K562 (cell line): Measurements from ENCODE around the gene IGSF23. TPM values are rescaled to one million over a fixed set of nuclear protein-coding genes. Genes with fewer than 3 reads are reported as not detected.

Source experiments
- ATAC-seq: fragments of 200-7000 bp; cut with Tn5 transposase; 3 replicates; pipeline ENCODE4 v1.9.1; 2020; ENCODE audit warnings: moderate library complexity
- BruUV-seq: library from RNA; stranded (reverse); fragments of 400-500 nt; replicated peaks from 2 replicates; lab custom pipeline; 2021; lab: Mats Ljungman, UMichigan
- CTCF ChIA-PET: fragments of 300-600 bp; formaldehyde crosslinking; extraction: SDS; loops from one replicate; lab custom pipeline; 2021; ENCODE audit warnings: low intra/inter-chr PET ratio; lab: Yijun Ruan, JAX
- POLR2A ChIA-PET: fragments of 300-600, 350-650 bp; sonication (Branson Sonifier 250); formaldehyde crosslinking; extraction: SDS; loops from one replicate; lab custom pipeline; 2021; ENCODE audit warnings: antibody characterized with exemption, inconsistent platforms; lab: Yijun Ruan, JAX
- DNase-seq, 4 experiments: peaks; one replicate each; pipeline versions ENCODE4 v3.0.0 to v3.0.0-alpha.2; 2011 to 2018; ENCODE audit warnings: low spot score in 3 of 4, mixed read lengths in 3 of 4; ENCODE audit errors: extremely low read depth in 1 of 4
- FAIRE-seq: peaks from 2 replicates; lab custom pipeline; 2011; peaks lifted over from hg19 to GRCh38; lab: Jason Lieb, UNC
- H2AFZ ChIP-seq: 2 replicates; pipeline ENCODE4 v1.6.0; 2011; ENCODE audit warnings: low read depth, low read length, control low read depth, inconsistent platforms
- H3K27ac ChIP-seq: fragments of 200-600 bp; 3 replicates; pipeline ENCODE4 v1.8.0; 2011; ENCODE audit warnings: low read depth, mild to moderate bottlenecking, control low read depth, inconsistent platforms, low read length, moderate library complexity, mixed read lengths; ENCODE audit errors: extremely low read depth
- H3K27me3 ChIP-seq, 2 experiments: fragments of 300-600 bp in 1 of 2; 2 replicates in 1 of 2; 3 replicates in 1 of 2; pipeline versions ENCODE4 v1.6.0 to v1.8.0; 2011; ENCODE audit warnings: inconsistent platforms in 2 of 2, low read length in 2 of 2, mild to moderate bottlenecking in 1 of 2, mixed read lengths in 1 of 2, moderate library complexity in 1 of 2; ENCODE audit not compliant: control insufficient read depth in 2 of 2, insufficient read depth in 2 of 2
- H3K36me3 ChIP-seq: fragments of 300-600 bp; 3 replicates; pipeline ENCODE4 v1.8.0; 2011; ENCODE audit warnings: mild to moderate bottlenecking, low read length, inconsistent platforms; ENCODE audit not compliant: control insufficient read depth, insufficient read depth
- H3K4me1 ChIP-seq, 2 experiments: fragments of 200-600 bp in 1 of 2; replicated peaks in 1 of 2; 2 replicates in 1 of 2; 3 replicates in 1 of 2; pipeline versions ENCODE4 v1.5.1 to v1.8.0; 2011; ENCODE audit warnings: inconsistent platforms in 2 of 2, low read length in 2 of 2, mild to moderate bottlenecking in 1 of 2, mixed read lengths in 1 of 2, moderate library complexity in 1 of 2; ENCODE audit not compliant: control insufficient read depth in 2 of 2, insufficient read depth in 2 of 2
- H3K4me2 ChIP-seq: 2 replicates; pipeline ENCODE4 v1.6.1; 2011; ENCODE audit warnings: low read length, control low read depth, inconsistent platforms, mixed read lengths; ENCODE audit not compliant: insufficient read depth
- H3K4me3 ChIP-seq: fragments of 200-600 bp; sonication (generic), shearing (Covaris generic); 2 replicates; pipeline ENCODE4 v1.5.1; 2016; ENCODE audit warnings: control low read depth, inconsistent platforms
- H3K79me2 ChIP-seq: fragments of 200-600 bp; 3 replicates; pipeline ENCODE4 v1.8.0; 2011; ENCODE audit warnings: low read length, inconsistent platforms; ENCODE audit not compliant: control insufficient read depth, insufficient read depth
- H3K9ac ChIP-seq, 2 experiments: 2 replicates each; pipeline versions ENCODE4 v1.6.0 to v1.6.1; 2011; ENCODE audit warnings: low read depth in 2 of 2, low read length in 2 of 2, control low read depth in 1 of 2, inconsistent platforms in 1 of 2, mild to moderate bottlenecking in 1 of 2, mixed read lengths in 1 of 2; ENCODE audit not compliant: insufficient read depth in 1 of 2
- H3K9me1 ChIP-seq: one replicate; pipeline ENCODE4 v1.6.0; 2011; ENCODE audit warnings: inconsistent platforms, mild to moderate bottlenecking, low read length, moderate library complexity; ENCODE audit not compliant: control insufficient read depth, insufficient read depth
- H3K9me3 ChIP-seq: replicated peaks from 2 replicates; pipeline ENCODE4 v1.5.1; 2011; ENCODE audit warnings: low read depth, low read length, inconsistent platforms; ENCODE audit not compliant: control insufficient read depth, insufficient read depth
- H4K20me1 ChIP-seq: replicated peaks from 2 replicates; pipeline ENCODE4 v1.6.1; 2011; ENCODE audit warnings: low read length, inconsistent platforms, mixed read lengths; ENCODE audit not compliant: control insufficient read depth, insufficient read depth
- BRD9 ChIP-seq: fragments of 450-650 bp; IDR thresholded peaks from 2 replicates; pipeline ENCODE4 v1.6.1; 2018; ENCODE audit warnings: low read depth; ENCODE audit not compliant: partially characterized antibody
- EP300 ChIP-seq: IDR thresholded peaks from 2 replicates; pipeline ENCODE4 v1.6.1; 2012; ENCODE audit warnings: low read length, improper control_type of control experiment
- ESRRA ChIP-seq: fragments of 450-650 bp; IDR thresholded peaks from 2 replicates; pipeline ENCODE4 v1.6.1; 2014; ENCODE audit warnings: low read depth, mild to moderate bottlenecking, moderate library complexity, borderline replicate concordance
- EZH2 ChIP-seq: IDR thresholded peaks from 2 replicates; pipeline ENCODE4 v1.6.1; 2012; ENCODE audit warnings: low read depth, mild to moderate bottlenecking, inconsistent platforms, low read length, borderline replicate concordance
- HNRNPUL1 ChIP-seq: fragments of 200-400 bp; formaldehyde crosslinking; IDR thresholded peaks from 2 replicates; pipeline ENCODE4 v1.6.1; 2017; ENCODE audit warnings: low read length
- PATZ1 ChIP-seq: fragments of 250-450 bp; sonication (Bioruptor Pico); IDR thresholded peaks from 2 replicates; pipeline ENCODE4 v1.5.0; 2020; ENCODE audit warnings: mild to moderate bottlenecking, borderline replicate concordance
- PKNOX1 ChIP-seq: fragments of 450-650 bp; IDR thresholded peaks from 2 replicates; pipeline ENCODE4 v1.6.1; 2016
- THRA ChIP-seq: fragments of 450-650 bp; IDR thresholded peaks from 2 replicates; pipeline ENCODE4 v1.6.1; 2017; ENCODE audit warnings: mild to moderate bottlenecking, moderate library complexity
- WGBS: fragments of 100-300 bp; shearing (Covaris generic); methylation state at CpG from one replicate; pipeline ENCODE4 v1.1.6; 2016; ENCODE audit warnings: low coverage, mixed read lengths; ENCODE audit not compliant: insufficient coverage; ENCODE audit errors: missing lambda C conversion rate; 5-methylcytosine and 5-hydroxymethylcytosine counted together
- in situ Hi-C: fragments of 300-500 bp; cut with MboI; formaldehyde crosslinking; loops from 4 replicates; pipeline ENCODE4 v1.15.0; 2018; ENCODE audit warnings: inconsistent platforms, mixed read lengths
- intact Hi-C: fragments of 100-400 bp; cut with micrococcal nuclease; formaldehyde crosslinking; loops from 2 replicates; pipeline ENCODE4 v1.14.2; 2022
- polyA plus RNA-seq, 8 experiments: library from polyadenylated mRNA; depleted of rRNA in 4 of 8; stranded (reverse) in 5 of 8; unstranded in 3 of 8; fragments of >200 nt; fragmentation: Nextera tagmentation in 2 of 8; fragmentation: Illumina TruSeq in 1 of 8; extraction: Ambion mirVana in 2 of 8; extraction: Trizol in 1 of 8; gene quantifications; 2 replicates each; pipeline versions ENCODE4 v1.2.1 to v1.2.3, GENCODE V29; 2011 to 2014; ENCODE audit warnings: inconsistent platforms in 1 of 8, missing spikeins in 1 of 8
- total RNA-seq, 7 experiments: library from RNA; depleted of rRNA in 6 of 7; stranded (reverse); fragments of >200 nt in 6 of 7; fragmentation: Illumina TruSeq in 2 of 7; extraction: Trizol in 2 of 7; gene quantifications; 2 replicates each; pipeline versions ENCODE4 v1.2.1 to v1.2.3, GENCODE V29; 2011 to 2021; ENCODE audit warnings: low replicate concordance in 1 of 7

The IGSF23 gene
- total and polyA plus RNA-seq, 9 of the 15 experiments (the other 6 are each of a cell fraction or from before 2014, with no cell fraction given) = not detected

GRCh38 chr19:44600466-44600865 lies 12.9 kb upstream of the IGSF23 start:
- peaks cover 4 to 8% of the 10 kb centered on the region in 2 experiments; a peak in 3 of 5 replicates for H3K4me1 ChIP-seq
- H3K79me2 ChIP-seq = no peaks in the 10 kb centered on the region
- no peak overlapping the region for H2AFZ ChIP-seq
- ATAC-seq = no peak
- CTCF ChIA-PET = no interaction called here
- intact Hi-C loops = no loop called here
- TF ChIP-seq HNRNPUL1 = no peak
- TF ChIP-seq THRA = no peak
- no peak for TF ChIP-seq EZH2
- no peak for TF ChIP-seq BRD9
- TF ChIP-seq PKNOX1 = no peak
- TF ChIP-seq ESRRA = no peak
- TF ChIP-seq EP300 = no peak
- no peak for TF ChIP-seq PATZ1 (CRISPR knock-in tag)
- TF ChIP-seq, all 486 proteins: peak for 0
- no peak overlapping the region for H3K9ac ChIP-seq
- no peak overlapping the region for H3K4me3 ChIP-seq
- H3K4me2 ChIP-seq = no peak overlapping the region
- 4% methylated on average over 4 of the region's 4 CpGs for WGBS
- no peaks in the 10 kb centered on the region; the same call in 1 of the 2 replicates for H4K20me1 ChIP-seq
- H3K27ac ChIP-seq = no peak overlapping the region
- DNase-seq = no peak
- POLR2A ChIA-PET = interaction anchor here (0.9 to 1.1 kb wide), 2 partner anchors 8 to 9 kb away, joined by 3 to 4 read pairs; no protein-coding TSS in a partner anchor
- peaks cover 2 to 6% of the 10 kb centered on the region in 2 experiments; a peak in 4 of 5 replicates for H3K27me3 ChIP-seq
- FAIRE-seq = no peak
- in situ Hi-C loops = no loop called here
- BruUV-seq = no TSS peak
- H3K36me3 ChIP-seq = no peaks in the 10 kb centered on the region
- no peaks in the 10 kb centered on the region for H3K9me3 ChIP-seq
- H3K9me1 ChIP-seq = no peaks in the 10 kb centered on the region
